H1 (cell line): ENCODE measurements around the gene CD81. TPM values are rescaled to one million over a fixed set of nuclear protein-coding genes. Genes with fewer than 3 reads are reported as not detected.

ENCODE experiments used
- CTCF ChIA-PET: fragments of 300-600 bp; sonication (Branson Sonifier 250); formaldehyde crosslinking; loops from one replicate; lab custom pipeline; 2021; ENCODE audit not compliant: partially characterized antibody; lab: Charles Lee
- POLR2A ChIA-PET: fragments of 300-600 bp; sonication (Branson Sonifier 250); formaldehyde crosslinking; loops from one replicate; lab custom pipeline; 2021; ENCODE audit warnings: inconsistent platforms; ENCODE audit not compliant: partially characterized antibody; lab: Charles Lee
- DNase-seq, 2 experiments: peaks; one replicate each; pipeline versions ENCODE4 v3.0.0 to v3.0.0-alpha.2; 2010 to 2022; ENCODE audit warnings: low spot score in 2 of 2, low read depth in 1 of 2, mixed read lengths in 1 of 2
- FAIRE-seq: peaks from 2 replicates; lab custom pipeline; 2011; peaks lifted over from hg19 to GRCh38; lab: Jason Lieb, UNC
- H2AFZ ChIP-seq: 2 replicates; pipeline ENCODE4 v1.8.1; 2012; ENCODE audit warnings: low read length, inconsistent platforms
- H2AK5ac ChIP-seq: 2 replicates; pipeline ENCODE4 v1.6.1; 2013; ENCODE audit warnings: low read depth, low read length
- H2BK120ac ChIP-seq: replicated peaks from 2 replicates; pipeline ENCODE3; 2013; ENCODE audit warnings: low read depth, low read length, inconsistent platforms
- H2BK12ac ChIP-seq: 2 replicates; pipeline ENCODE4 v1.6.1; 2013; ENCODE audit warnings: low read depth, low read length
- H2BK15ac ChIP-seq: 2 replicates; pipeline ENCODE4 v1.6.1; 2013; ENCODE audit warnings: low read length
- H2BK20ac ChIP-seq: 2 replicates; pipeline ENCODE4 v1.6.1; 2013; ENCODE audit warnings: low read length
- H2BK5ac ChIP-seq: 2 replicates; pipeline ENCODE4 v1.6.1; 2013; ENCODE audit warnings: low read depth, low read length
- H3K14ac ChIP-seq: 2 replicates; pipeline ENCODE4 v1.6.1; 2013; ENCODE audit warnings: inconsistent platforms; ENCODE audit not compliant: insufficient read length
- H3K18ac ChIP-seq: 2 replicates; pipeline ENCODE4 v1.6.1; 2013; ENCODE audit warnings: low read length; ENCODE audit errors: extremely low read depth
- H3K23ac ChIP-seq: 2 replicates; pipeline ENCODE4 v1.6.1; 2013; ENCODE audit warnings: inconsistent platforms; ENCODE audit not compliant: insufficient read length
- H3K23me2 ChIP-seq: 2 replicates; pipeline ENCODE4 v1.6.1; 2013; ENCODE audit warnings: low read depth, low read length
- H3K27ac ChIP-seq: 2 replicates; pipeline ENCODE4 v1.6.1; 2011; ENCODE audit warnings: low read depth, low read length, inconsistent platforms
- H3K27me3 ChIP-seq, 4 experiments: replicated peaks in 1 of 4; 1 replicate in 1 of 4; 2 replicates in 3 of 4; pipeline versions ENCODE4 v1.6.1 to v1.8.1; 2011 to 2013; ENCODE audit warnings: low read length in 3 of 4, mild to moderate bottlenecking in 3 of 4, inconsistent platforms in 2 of 4, mixed read lengths in 2 of 4, moderate library complexity in 1 of 4; ENCODE audit not compliant: control insufficient read depth in 3 of 4, insufficient read depth in 3 of 4; ENCODE audit errors: extremely low read depth in 1 of 4
- H3K36me3 ChIP-seq, 4 experiments: 2 replicates each; pipeline versions ENCODE4 v1.6.1 to v1.8.1; 2011 to 2013; ENCODE audit warnings: mild to moderate bottlenecking in 4 of 4, low read length in 3 of 4, moderate library complexity in 2 of 4, control low read depth in 1 of 4, inconsistent platforms in 1 of 4; ENCODE audit not compliant: insufficient read depth in 4 of 4, control insufficient read depth in 2 of 4
- H3K4ac ChIP-seq: replicated peaks from 2 replicates; pipeline ENCODE3; 2013; ENCODE audit warnings: low read length, low read depth, mixed read lengths, inconsistent platforms; ENCODE audit not compliant: insufficient read length
- H3K4me1 ChIP-seq, 4 experiments: replicated peaks in 1 of 4; 1 replicate in 1 of 4; 2 replicates in 3 of 4; pipeline versions ENCODE4 v1.6.1 to v1.8.1; 2011 to 2013; ENCODE audit warnings: low read length in 3 of 4, inconsistent platforms in 2 of 4, mixed read lengths in 1 of 4; ENCODE audit not compliant: insufficient read depth in 4 of 4, control insufficient read depth in 3 of 4
- H3K4me2 ChIP-seq, 2 experiments: 2 replicates each; pipeline versions ENCODE4 v1.6.1 to v1.8.1; 2011 to 2013; ENCODE audit warnings: low read depth in 2 of 2, low read length in 2 of 2, control low read depth in 1 of 2, inconsistent platforms in 1 of 2, mild to moderate bottlenecking in 1 of 2; ENCODE audit not compliant: insufficient read depth in 1 of 2
- H3K4me3 ChIP-seq, 4 experiments: fragments of 200-600, 300-600 bp in 1 of 4; sonication (generic), shearing (Covaris generic), sonication (Bioruptor Twin) in 1 of 4; 2 replicates each; pipeline versions ENCODE4 v1.5.1 to v1.8.1; 2011 to 2016; ENCODE audit warnings: low read length in 4 of 4, low read depth in 3 of 4, control low read depth in 2 of 4, inconsistent platforms in 2 of 4, mild to moderate bottlenecking in 2 of 4, mixed read lengths in 1 of 4, moderate library complexity in 1 of 4; ENCODE audit not compliant: insufficient read depth in 2 of 4; ENCODE audit errors: extremely low read depth in 1 of 4
- H3K56ac ChIP-seq: replicated peaks from 2 replicates; pipeline ENCODE3; 2013; ENCODE audit warnings: low read depth, mild to moderate bottlenecking, mixed read lengths, low read length, inconsistent platforms; ENCODE audit not compliant: insufficient read length
- H3K79me1 ChIP-seq: 2 replicates; pipeline ENCODE4 v1.6.1; 2013; ENCODE audit warnings: low read depth, low read length, control low read depth
- H3K79me2 ChIP-seq, 2 experiments: 2 replicates each; pipeline versions ENCODE4 v1.6.1 to v1.8.1; 2012 to 2013; ENCODE audit warnings: low read length in 2 of 2, mild to moderate bottlenecking in 2 of 2, inconsistent platforms in 1 of 2; ENCODE audit not compliant: insufficient read depth in 2 of 2, control insufficient read depth in 1 of 2
- H3K9ac ChIP-seq, 4 experiments: replicated peaks in 1 of 4; 1 replicate in 1 of 4; 2 replicates in 3 of 4; pipeline versions ENCODE4 v1.6.1 to v1.8.1; 2011 to 2013; ENCODE audit warnings: low read depth in 3 of 4, low read length in 3 of 4, control low read depth in 2 of 4, mild to moderate bottlenecking in 2 of 4, moderate library complexity in 2 of 4, inconsistent platforms in 1 of 4; ENCODE audit errors: extremely low read depth in 1 of 4
- H3K9me3 ChIP-seq, 2 experiments: 2 replicates each; pipeline versions ENCODE4 v1.6.1 to v1.8.1; 2012 to 2013; ENCODE audit warnings: mild to moderate bottlenecking in 2 of 2, moderate library complexity in 2 of 2, control low read depth in 1 of 2, inconsistent platforms in 1 of 2, low read depth in 1 of 2, low read length in 1 of 2, mixed read lengths in 1 of 2; ENCODE audit not compliant: insufficient read depth in 2 of 2
- H4K20me1 ChIP-seq, 2 experiments: replicated peaks in 1 of 2; 2 replicates each; pipeline versions ENCODE3 to v1.8.1; 2011 to 2013; ENCODE audit warnings: inconsistent platforms in 2 of 2, low read length in 2 of 2, mild to moderate bottlenecking in 1 of 2; ENCODE audit not compliant: insufficient read depth in 2 of 2, control insufficient read depth in 1 of 2
- H4K5ac ChIP-seq: 2 replicates; pipeline ENCODE4 v1.6.1; 2013; ENCODE audit warnings: low read length, low read depth, mixed read lengths, inconsistent platforms; ENCODE audit not compliant: insufficient read length
- H4K8ac ChIP-seq: 2 replicates; pipeline ENCODE4 v1.8.0; 2013; ENCODE audit warnings: mild to moderate bottlenecking, moderate library complexity, low read length, inconsistent platforms; ENCODE audit not compliant: insufficient read depth; ENCODE audit errors: extremely low read depth
- H4K91ac ChIP-seq: replicated peaks from 2 replicates; pipeline ENCODE3; 2013; ENCODE audit warnings: low read length, mixed read lengths, inconsistent platforms; ENCODE audit not compliant: insufficient read length
- BCL11A ChIP-seq, 2 experiments: IDR thresholded peaks; one replicate each; pipeline ENCODE4 v1.6.1; 2011; ENCODE audit warnings: low read depth in 2 of 2, low read length in 2 of 2, mild to moderate bottlenecking in 2 of 2
- CEBPB ChIP-seq: IDR thresholded peaks from 2 replicates; pipeline ENCODE4 v1.6.1; 2012; ENCODE audit warnings: low read depth, low read length
- CTCF ChIP-seq, 3 experiments: IDR thresholded peaks; 1 replicate in 2 of 3; 2 replicates in 1 of 3; pipeline versions ENCODE4 v1.5.1 to v1.6.1; 2011; ENCODE audit warnings: low read length in 3 of 3, mild to moderate bottlenecking in 3 of 3, inconsistent platforms in 2 of 3, low read depth in 1 of 3, moderate library complexity in 1 of 3; ENCODE audit not compliant: insufficient read depth in 1 of 3; ENCODE audit errors: control extremely low read depth in 1 of 3
- GTF2F1 ChIP-seq: IDR thresholded peaks from 2 replicates; pipeline ENCODE4 v1.6.1; 2012; ENCODE audit warnings: low read depth, low read length, improper control_type of control experiment, borderline replicate concordance
- MAFK ChIP-seq: IDR thresholded peaks from 2 replicates; pipeline ENCODE4 v1.6.1; 2012; ENCODE audit warnings: low read depth, mild to moderate bottlenecking, improper control_type of control experiment, low read length
- NRF1 ChIP-seq: IDR thresholded peaks from 2 replicates; pipeline ENCODE4 v1.6.1; 2011; ENCODE audit warnings: mild to moderate bottlenecking, low read depth, low read length, improper control_type of control experiment
- POLR2A ChIP-seq, 2 experiments: IDR thresholded peaks; 1 replicate in 1 of 2; 2 replicates in 1 of 2; pipeline ENCODE4 v1.6.1; 2011; ENCODE audit warnings: low read depth in 2 of 2, low read length in 2 of 2, mild to moderate bottlenecking in 2 of 2; ENCODE audit errors: control extremely low read depth in 1 of 2
- RBBP5 ChIP-seq: IDR thresholded peaks from 2 replicates; pipeline ENCODE4 v1.7.1; 2012; ENCODE audit warnings: low read depth, mild to moderate bottlenecking, inconsistent platforms, low read length, moderate library complexity, borderline replicate concordance
- RFX5 ChIP-seq: IDR thresholded peaks from 2 replicates; pipeline ENCODE4 v1.6.1; 2011; ENCODE audit warnings: low read depth, low read length, improper control_type of control experiment, borderline replicate concordance
- SAP30 ChIP-seq: fragments of 300-600 bp; sonication (generic); IDR thresholded peaks from 2 replicates; pipeline ENCODE4 v1.7.1; 2012; ENCODE audit warnings: low read length, moderate library complexity, mild to moderate bottlenecking, inconsistent platforms; ENCODE audit not compliant: insufficient read depth, insufficient replicate concordance
- SP2 ChIP-seq: IDR thresholded peaks from 2 replicates; pipeline ENCODE4 v1.6.1; 2012; ENCODE audit warnings: mild to moderate bottlenecking, low read length, inconsistent platforms
- TEAD4 ChIP-seq: IDR thresholded peaks from 2 replicates; pipeline ENCODE4 v1.6.1; 2012; ENCODE audit warnings: low read depth, low read length, inconsistent platforms, mixed read lengths
- ZNF274 ChIP-seq: IDR thresholded peaks from 2 replicates; pipeline ENCODE4 v1.7.0; 2012; ENCODE audit warnings: low read length, borderline replicate concordance; ENCODE audit errors: extremely low read depth
- WGBS, 2 experiments: shearing (Covaris generic) in 1 of 2; methylation state at CpG; one replicate each; pipeline versions ENCODE4 v1.1.6 to v1.1.7; 2013 to 2015; ENCODE audit warnings: low lambda C conversion rate in 2 of 2, mixed read lengths in 2 of 2, inconsistent platforms in 1 of 2, low coverage in 1 of 2, missing lambda C conversion rate in 1 of 2; ENCODE audit not compliant: insufficient replicate concordance in 2 of 2, insufficient coverage in 1 of 2, insufficient read length in 1 of 2; ENCODE audit errors: extremely low coverage in 1 of 2, missing lambda C conversion rate in 1 of 2; 5-methylcytosine and 5-hydroxymethylcytosine counted together
- polyA plus RNA-seq, 7 experiments: library from polyadenylated mRNA; depleted of rRNA in 3 of 7; stranded (reverse) in 5 of 7; unstranded in 2 of 7; fragments of >200 nt in 5 of 7; fragments of 200-250 nt in 2 of 7; gene quantifications; 1 replicate in 5 of 7; 2 replicates in 1 of 7; 4 replicates in 1 of 7; pipeline versions ENCODE4 v1.2.1 to v1.2.3, GENCODE V29; 2011 to 2013; ENCODE audit warnings: missing spikeins in 2 of 7, mixed read lengths in 2 of 7
- total RNA-seq: library from RNA; stranded (reverse); fragmentation: NEBNext Ultra II Directional; extraction: Animal tissue kit (Norgen Biotek cat#: 25700); gene quantifications from 2 replicates; pipeline ENCODE4 v1.2.1, GENCODE V29; 2021

Gene CD81
- total and polyA plus RNA-seq, 2 of the 8 experiments (the other 6 are each of a cell fraction or from before 2014, with no cell fraction given) = 238 to 309 TPM

- Histone ChIP-seq H3K27ac (no peak overlapping the region), H3K4me2 (no peak overlapping the region), H3K79me2 (no peaks in the 10 kb centered on the region), H2BK120ac (no peak overlapping the region), H2BK5ac (no peak overlapping the region), H3K23ac (no peak overlapping the region), H3K14ac (no peak overlapping the region), H3K4ac (no peak overlapping the region), H3K4me3 (no peak overlapping the region), H3K4me1 (peaks cover 0 to 2% (median 0%) of the 10 kb centered on the region in 4 experiments; a peak in 1 of 7 replicates), H3K27me3 (peaks cover 6 to 29% (median 19%) of the 10 kb centered on the region in 4 experiments), H3K36me3 (no peaks in the 10 kb centered on the region), H4K20me1 (no peaks in the 10 kb centered on the region), H3K9ac (no peak overlapping the region), H4K91ac (no peak overlapping the region), H2AK5ac (no peak overlapping the region), H2AFZ (no peak overlapping the region), H4K5ac (no peak overlapping the region), H4K8ac (no peak overlapping the region), H2BK12ac (no peak overlapping the region), H3K23me2 (peaks cover 7% of the 10 kb centered on the region; the same call in 1 of the 2 replicates), H2BK20ac (no peak overlapping the region), H3K79me1 (no peaks in the 10 kb centered on the region), H3K56ac (no peak overlapping the region), H3K9me3 (no peaks in the 10 kb centered on the region), H2BK15ac (no peak overlapping the region), H3K18ac (no peak overlapping the region)
- 90% methylated on average over 3 of the region's 3 CpGs; no CpG with 5 or more reads in 1 of the 2 experiments for WGBS, 2 experiments
- ChIA-PET POLR2A (no interaction called here), CTCF (interaction anchor here (1.1 to 1.2 kb wide), 2 partner anchors 12 to 135 kb away, joined by 4 to 5 read pairs; no protein-coding TSS in a partner anchor)
- FAIRE-seq (no peak), DNase-seq (no peak)
- TF ChIP-seq ZNF274 (no peak), CTCF (IDR thresholded peaks at IDR 0.05; ENCODE audit: control extremely low read depth in 1 of 3, insufficient read depth in 1 of 3, low read depth in 1 of 3, low read length in 3 of 3) (no peak), SAP30 (no peak), POLR2A (IDR thresholded peaks at IDR 0.05; ENCODE audit: control extremely low read depth in 1 of 2, low read depth in 2 of 2, low read length in 2 of 2) (no peak), SP2 (no peak), RBBP5 (no peak), GTF2F1 (no peak), BCL11A (IDR thresholded peaks at IDR 0.05; ENCODE audit: low read depth in 2 of 2, low read length in 2 of 2) (no peak), MAFK (no peak), RFX5 (no peak), NRF1 (no peak), CEBPB (no peak), TEAD4 (no peak)
Measured at GRCh38 chr11:2439820-2440219, 62.7 kb downstream of the CD81 start.
